Measurements from ENCODE around the gene ARHGAP44. TPM values are rescaled to one million over a fixed set of nuclear protein-coding genes. Genes with fewer than 3 reads are reported as not detected.

The ARHGAP44 gene
- total RNA-seq, 1 experiment from 2014 or later = 7.3 TPM

DNA sequence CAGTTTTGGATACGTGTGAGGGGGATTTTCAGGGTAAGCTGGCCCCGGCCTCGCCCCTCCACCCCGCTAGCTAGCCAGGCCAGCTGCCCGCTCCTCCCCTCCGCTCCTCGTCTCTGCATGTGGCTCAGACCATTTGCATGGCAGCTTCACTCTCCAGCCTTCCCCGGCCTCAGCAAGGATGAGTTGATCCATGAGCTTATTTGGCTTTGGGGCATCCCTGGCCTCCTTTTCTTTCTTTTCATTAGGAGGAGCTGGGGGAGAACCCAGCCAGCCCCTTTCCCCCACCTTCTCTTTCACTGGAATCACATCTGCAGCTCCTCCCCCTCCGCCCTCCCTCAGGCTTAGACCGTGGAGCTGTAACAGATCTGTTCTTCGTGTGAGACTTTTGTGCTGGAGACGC lies 197.8 kb downstream of the ARHGAP44 start:
- no TSS peak for BruUV-seq (replicated peaks)

More for the DNA sequence above, 197.8 kb downstream of the ARHGAP44 start:
- H3K9me3 ChIP-seq (ENCODE audit: control insufficient read depth in 1 of 2, insufficient read depth in 1 of 2, low read depth in 1 of 2, low read length in 2 of 2) = no peaks in the 10 kb centered on the region
- no peak overlapping the region for H3K9ac ChIP-seq (ENCODE audit: low read length)
- peaks cover 4 to 9% of the 10 kb centered on the region in 2 experiments; a peak in 2 of 4 replicates for H3K36me3 ChIP-seq (ENCODE audit: control insufficient read depth in 1 of 2, insufficient read depth in 2 of 2, low read length in 2 of 2)
- no peaks in the 10 kb centered on the region for H3K27me3 ChIP-seq (ENCODE audit: insufficient read depth, low read length)
- no peaks in the 10 kb centered on the region for H3K9me2 ChIP-seq (ENCODE audit: insufficient read depth)
- no peaks in the 10 kb centered on the region for H4K20me1 ChIP-seq (ENCODE audit: insufficient read depth)
- H3K4me2 ChIP-seq (ENCODE audit: low read length) = no peak overlapping the region
- H3K79me2 ChIP-seq (ENCODE audit: insufficient read depth, low read length) = no peaks in the 10 kb centered on the region
- no peak overlapping the region for H2AFZ ChIP-seq (ENCODE audit: low read depth, low read length, poor library complexity, severe bottlenecking)
- POLR2A ChIA-PET = no interaction called here
- DNase-seq (ENCODE audit: low read depth, low spot score) (no peak), ATAC-seq (no peak)
- RAD21 ChIA-PET (ENCODE audit: low non-redundant PET in 1 of 2, low total read pairs in 2 of 2, uncharacterized antibody in 2 of 2, unreplicated experiment in 2 of 2) = no interaction called here
- no peak overlapping the region for H3K4me3 ChIP-seq (replicated peaks in 1 of 2; ENCODE audit: low read depth in 1 of 2, low read length in 2 of 2)
- intact Hi-C loops (cut with micrococcal nuclease) = no loop called here
- TF ChIP-seq EZH2phosphoT487 (IDR thresholded peaks at IDR 0.05; ENCODE audit: borderline replicate concordance) (no peak), SP1 (IDR thresholded peaks at IDR 0.05; ENCODE audit: low read depth) (no peak), CEBPB (IDR thresholded peaks at IDR 0.05; ENCODE audit: low read depth) (no peak), TCF7L2 (IDR thresholded peaks at IDR 0.05; ENCODE audit: borderline replicate concordance, extremely low read depth, insufficient read depth, insufficient read length) (no peak), SRF (IDR thresholded peaks at IDR 0.05; ENCODE audit: low read depth) (no peak), EZH2 (IDR thresholded peaks at IDR 0.05) (no peak), RAD21 (IDR thresholded peaks at IDR 0.05; ENCODE audit: low read depth) (no peak), EGR1 (IDR thresholded peaks at IDR 0.05; ENCODE audit: low read depth) (no peak), POLR2AphosphoS5 (IDR thresholded peaks at IDR 0.05; ENCODE audit: low read depth, low read length) (no peak), ZFX (IDR thresholded peaks at IDR 0.05) (no peak), POLR2A (IDR thresholded peaks at IDR 0.05; ENCODE audit: borderline replicate concordance, extremely low read depth, insufficient read depth, insufficient read length) (no peak), FOSL1 (IDR thresholded peaks at IDR 0.05; ENCODE audit: low read depth) (no peak), JUND (IDR thresholded peaks at IDR 0.05) (no peak), YY1 (IDR thresholded peaks at IDR 0.05; ENCODE audit: extremely low read depth, insufficient replicate concordance, low read depth, low read length) (no peak), ZNF274 (IDR thresholded peaks at IDR 0.05; ENCODE audit: low read depth, low read length) (no peak)
- TF ChIP-seq, protein P1, sequence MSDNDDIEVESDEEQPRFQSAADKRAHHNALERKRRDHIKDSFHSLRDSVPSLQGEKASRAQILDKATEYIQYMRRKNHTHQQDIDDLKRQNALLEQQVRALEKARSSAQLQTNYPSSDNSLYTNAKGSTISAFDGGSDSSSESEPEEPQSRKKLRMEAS (IDR thresholded peaks at IDR 0.05) = no peak
- TF ChIP-seq, protein P2, sequence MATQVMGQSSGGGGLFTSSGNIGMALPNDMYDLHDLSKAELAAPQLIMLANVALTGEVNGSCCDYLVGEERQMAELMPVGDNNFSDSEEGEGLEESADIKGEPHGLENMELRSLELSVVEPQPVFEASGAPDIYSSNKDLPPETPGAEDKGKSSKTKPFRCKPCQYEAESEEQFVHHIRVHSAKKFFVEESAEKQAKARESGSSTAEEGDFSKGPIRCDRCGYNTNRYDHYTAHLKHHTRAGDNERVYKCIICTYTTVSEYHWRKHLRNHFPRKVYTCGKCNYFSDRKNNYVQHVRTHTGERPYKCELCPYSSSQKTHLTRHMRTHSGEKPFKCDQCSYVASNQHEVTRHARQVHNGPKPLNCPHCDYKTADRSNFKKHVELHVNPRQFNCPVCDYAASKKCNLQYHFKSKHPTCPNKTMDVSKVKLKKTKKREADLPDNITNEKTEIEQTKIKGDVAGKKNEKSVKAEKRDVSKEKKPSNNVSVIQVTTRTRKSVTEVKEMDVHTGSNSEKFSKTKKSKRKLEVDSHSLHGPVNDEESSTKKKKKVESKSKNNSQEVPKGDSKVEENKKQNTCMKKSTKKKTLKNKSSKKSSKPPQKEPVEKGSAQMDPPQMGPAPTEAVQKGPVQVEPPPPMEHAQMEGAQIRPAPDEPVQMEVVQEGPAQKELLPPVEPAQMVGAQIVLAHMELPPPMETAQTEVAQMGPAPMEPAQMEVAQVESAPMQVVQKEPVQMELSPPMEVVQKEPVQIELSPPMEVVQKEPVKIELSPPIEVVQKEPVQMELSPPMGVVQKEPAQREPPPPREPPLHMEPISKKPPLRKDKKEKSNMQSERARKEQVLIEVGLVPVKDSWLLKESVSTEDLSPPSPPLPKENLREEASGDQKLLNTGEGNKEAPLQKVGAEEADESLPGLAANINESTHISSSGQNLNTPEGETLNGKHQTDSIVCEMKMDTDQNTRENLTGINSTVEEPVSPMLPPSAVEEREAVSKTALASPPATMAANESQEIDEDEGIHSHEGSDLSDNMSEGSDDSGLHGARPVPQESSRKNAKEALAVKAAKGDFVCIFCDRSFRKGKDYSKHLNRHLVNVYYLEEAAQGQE (IDR thresholded peaks at IDR 0.05; ENCODE audit: low read depth) = no peak
- TF ChIP-seq, protein P3, sequence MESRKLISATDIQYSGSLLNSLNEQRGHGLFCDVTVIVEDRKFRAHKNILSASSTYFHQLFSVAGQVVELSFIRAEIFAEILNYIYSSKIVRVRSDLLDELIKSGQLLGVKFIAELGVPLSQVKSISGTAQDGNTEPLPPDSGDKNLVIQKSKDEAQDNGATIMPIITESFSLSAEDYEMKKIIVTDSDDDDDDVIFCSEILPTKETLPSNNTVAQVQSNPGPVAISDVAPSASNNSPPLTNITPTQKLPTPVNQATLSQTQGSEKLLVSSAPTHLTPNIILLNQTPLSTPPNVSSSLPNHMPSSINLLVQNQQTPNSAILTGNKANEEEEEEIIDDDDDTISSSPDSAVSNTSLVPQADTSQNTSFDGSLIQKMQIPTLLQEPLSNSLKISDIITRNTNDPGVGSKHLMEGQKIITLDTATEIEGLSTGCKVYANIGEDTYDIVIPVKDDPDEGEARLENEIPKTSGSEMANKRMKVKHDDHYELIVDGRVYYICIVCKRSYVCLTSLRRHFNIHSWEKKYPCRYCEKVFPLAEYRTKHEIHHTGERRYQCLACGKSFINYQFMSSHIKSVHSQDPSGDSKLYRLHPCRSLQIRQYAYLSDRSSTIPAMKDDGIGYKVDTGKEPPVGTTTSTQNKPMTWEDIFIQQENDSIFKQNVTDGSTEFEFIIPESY (IDR thresholded peaks at IDR 0.05; ENCODE audit: extremely low read depth, insufficient replicate concordance, low read length) = no peak
- H3K27ac ChIP-seq (ENCODE audit: low read depth, low read length) = no peak overlapping the region
- no peaks in the 10 kb centered on the region for H3K4me1 ChIP-seq (ENCODE audit: control insufficient read depth in 1 of 2, insufficient read depth in 2 of 2, low read length in 2 of 2)
- CTCF ChIA-PET = interaction anchor here (0.6 kb wide), 1 partner anchor 591 kb away, joined by 3 read pairs; no protein-coding TSS in a partner anchor
